Hepatocyte (in vitro differentiated cells): ENCODE data around the gene KRT16. TPM values are rescaled to one million over a fixed set of nuclear protein-coding genes. Genes with fewer than 3 reads are reported as not detected.
A peak's percentile ranks its signal among the peaks of the same experiment; 100 is the strongest.
"Not testable (repeated sequence)": the region's sequence is repeated elsewhere in the genome, so short reads cannot be mapped to it uniquely, and the experiment has no call there.

Source experiments
- DNase-seq: peaks from one replicate; pipeline ENCODE4 v3.0.0-alpha.2; 2016; ENCODE audit warnings: low spot score
- H2AFZ ChIP-seq: fragments of 200-600 bp; sonication (generic); 2 replicates; pipeline ENCODE4 v1.6.0; 2016; ENCODE audit warnings: antibody characterized with exemption, mild to moderate bottlenecking
- H3K27ac ChIP-seq: fragments of 200-600 bp; sonication (generic); 2 replicates; pipeline ENCODE4 v1.5.1; 2016; ENCODE audit warnings: mild to moderate bottlenecking
- H3K27me3 ChIP-seq: fragments of 200-600 bp; sonication (generic); 2 replicates; pipeline ENCODE4 v1.6.1; 2016
- H3K36me3 ChIP-seq: fragments of 200-600 bp; sonication (generic); replicated peaks from 2 replicates; pipeline ENCODE4 v1.5.1; 2016; ENCODE audit warnings: low read depth; ENCODE audit not compliant: insufficient read depth
- H3K4me1 ChIP-seq: fragments of 200-600 bp; sonication (generic); 2 replicates; pipeline ENCODE4 v1.5.1; 2016; ENCODE audit warnings: mild to moderate bottlenecking, moderate library complexity; ENCODE audit not compliant: insufficient read depth
- H3K4me2 ChIP-seq: fragments of 200-600 bp; sonication (generic); 2 replicates; pipeline ENCODE4 v1.6.0; 2016
- H3K4me3 ChIP-seq: fragments of 200-600 bp; sonication (generic); 2 replicates; pipeline ENCODE4 v1.5.1; 2016; ENCODE audit warnings: mild to moderate bottlenecking
- H3K79me2 ChIP-seq: fragments of 200-600 bp; sonication (generic); 2 replicates; pipeline ENCODE4 v1.6.0; 2017; ENCODE audit warnings: mild to moderate bottlenecking
- H3K9me2 ChIP-seq: fragments of 200-600 bp; sonication (generic); replicated peaks from 2 replicates; pipeline ENCODE4 v1.6.0; 2017; ENCODE audit warnings: mild to moderate bottlenecking; ENCODE audit not compliant: insufficient read depth
- H3K9me3 ChIP-seq: fragments of 200-600 bp; sonication (generic); 2 replicates; pipeline ENCODE4 v1.5.1; 2016; ENCODE audit warnings: low read depth, mild to moderate bottlenecking
- H4K20me1 ChIP-seq: fragments of 200-600 bp; sonication (generic); 2 replicates; pipeline ENCODE4 v1.6.0; 2016; ENCODE audit warnings: mild to moderate bottlenecking; ENCODE audit not compliant: insufficient read depth, poor library complexity, severe bottlenecking
- CTCF ChIP-seq: fragments of 200-600 bp; sonication (generic); IDR thresholded peaks from 2 replicates; pipeline ENCODE4 v1.5.1; 2016; ENCODE audit warnings: antibody characterized with exemption, mild to moderate bottlenecking; ENCODE audit not compliant: poor library complexity
- EZH2 ChIP-seq: fragments of 200-600 bp; sonication (generic); IDR thresholded peaks from 2 replicates; pipeline ENCODE4 v1.6.1; 2016; ENCODE audit warnings: antibody characterized with exemption, mild to moderate bottlenecking, borderline replicate concordance
- EZH2phosphoT487 ChIP-seq: fragments of 200-600 bp; sonication (generic); IDR thresholded peaks from one replicate; pipeline ENCODE4 v1.6.1; 2018; ENCODE audit warnings: antibody characterized with exemption, mild to moderate bottlenecking, low read depth, moderate library complexity; ENCODE audit not compliant: unreplicated experiment, severe bottlenecking
- WGBS: methylation state at CpG from one replicate; pipeline ENCODE4 v1.1.6; 2016; ENCODE audit warnings: low lambda C conversion rate; ENCODE audit errors: missing lambda C conversion rate; 5-methylcytosine and 5-hydroxymethylcytosine counted together
- polyA plus RNA-seq: library from polyadenylated mRNA; unstranded; fragments of >200 nt; fragmentation: Nextera tagmentation; extraction: Ambion mirVana; gene quantifications from 2 replicates; pipeline ENCODE4 v1.2.1, GENCODE V29; 2016
- total RNA-seq: library from RNA; depleted of rRNA; stranded (reverse); fragments of >200 nt; gene quantifications from 2 replicates; pipeline ENCODE4 v1.2.3, GENCODE V29; 2014

Gene KRT16
- total and polyA plus RNA-seq, 2 experiments from 2014 or later = 0.90 to 2.5 TPM

DNA sequence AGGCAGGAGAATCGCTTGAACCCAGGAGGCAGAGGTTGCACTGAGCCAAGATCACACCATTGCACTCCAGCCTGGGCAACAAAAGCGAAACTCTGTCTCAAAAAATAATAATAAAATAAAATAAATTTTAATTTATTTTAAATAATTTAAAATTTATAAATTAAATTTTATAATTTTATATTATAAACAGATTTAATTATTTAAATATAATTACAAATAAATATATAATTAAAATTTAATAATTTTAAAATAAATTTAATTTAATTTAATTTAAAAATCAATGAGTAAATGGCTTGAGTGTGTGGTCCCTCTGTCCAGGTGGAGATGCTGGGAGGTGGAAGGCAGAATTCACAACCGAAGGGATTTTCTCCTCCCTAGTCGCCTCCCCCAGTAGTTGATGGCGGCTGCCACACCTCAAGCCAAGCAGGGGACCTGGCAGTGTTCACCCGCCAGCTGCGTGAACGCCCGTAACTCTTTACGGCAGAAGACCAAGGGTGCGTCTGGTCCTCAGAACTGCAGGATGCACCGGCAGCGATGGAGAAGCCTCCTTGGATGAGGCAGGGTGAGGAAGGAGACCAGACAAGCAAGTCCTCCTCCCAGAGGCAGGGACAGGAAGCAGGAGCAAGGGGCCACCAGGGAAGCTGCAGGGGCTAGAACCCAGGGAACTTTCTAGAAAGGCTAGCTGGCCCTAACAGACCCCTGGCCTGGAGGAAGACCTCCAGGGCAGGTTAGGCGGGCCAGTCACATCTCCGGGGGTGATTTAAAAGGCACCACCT is 34.7 kb upstream of the KRT16 start:
- Histone ChIP-seq H2AFZ (no peak overlapping the region), H3K4me1 (peaks cover 30% of the 10 kb centered on the region), H3K27me3 (no peaks in the 10 kb centered on the region), H3K9me2 (no peaks in the 10 kb centered on the region), H3K4me3 (no peak overlapping the region), H3K9me3 (no peaks in the 10 kb centered on the region), H3K27ac (no peak overlapping the region), H3K79me2 (no peaks in the 10 kb centered on the region), H4K20me1 (no peaks in the 10 kb centered on the region), H3K4me2 (peak overlapping the region; percentile 86), H3K36me3 (no peaks in the 10 kb centered on the region)
- no peak for DNase-seq
- TF ChIP-seq EZH2phosphoT487 (no peak), EZH2 (no peak), CTCF (no peak)
- 90% methylated on average over 15 of the region's 15 CpGs for WGBS

DNA sequence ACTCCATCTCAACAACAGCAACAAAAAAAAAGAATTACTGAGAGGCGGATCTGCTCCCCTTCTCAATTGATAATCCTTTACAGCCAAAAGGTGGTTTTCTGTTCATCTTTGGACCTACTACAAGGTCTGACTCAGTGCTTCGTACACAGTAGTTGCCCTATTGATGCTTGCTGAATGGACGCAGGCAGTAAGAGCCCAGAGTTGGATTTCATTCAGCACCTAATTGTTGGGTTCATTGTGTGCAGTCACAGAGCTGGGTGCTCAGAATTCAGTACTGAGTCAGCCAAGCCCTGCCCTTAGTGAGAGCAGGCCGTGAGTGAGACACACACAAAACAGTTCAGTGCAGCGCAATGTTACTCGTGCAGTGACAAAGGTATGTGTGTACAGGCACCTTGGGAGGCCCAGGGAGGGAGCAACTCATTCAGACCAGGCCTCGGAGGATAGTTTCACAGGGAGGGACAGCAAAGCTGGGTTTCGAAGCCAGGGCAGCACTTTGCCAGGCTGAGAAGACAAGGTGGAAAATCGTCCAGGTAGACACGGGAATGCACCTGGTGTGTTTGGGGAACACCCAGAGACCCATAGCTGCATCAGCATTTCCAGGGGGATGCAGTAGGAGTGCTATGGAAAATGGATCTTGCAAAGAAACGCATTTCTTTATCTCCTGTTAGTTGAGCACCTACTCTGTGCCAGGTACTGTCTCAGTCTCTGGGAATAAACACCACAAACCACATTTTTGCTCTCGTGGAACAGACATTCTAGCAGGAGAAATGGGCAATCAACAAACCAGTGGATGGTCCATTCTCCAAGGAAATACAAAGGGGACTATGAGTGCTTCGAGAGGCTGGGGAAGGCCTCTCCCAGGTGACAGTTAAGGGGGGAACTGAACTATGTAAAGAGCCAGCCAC is 29.9 kb upstream of the KRT16 start:
- peaks cover 3% of the 10 kb centered on the region for H3K4me1 ChIP-seq
- no peak overlapping the region for H3K4me3 ChIP-seq
- no peaks in the 10 kb centered on the region for H3K27me3 ChIP-seq
- no peaks in the 10 kb centered on the region for H3K9me2 ChIP-seq
- H3K9me3 ChIP-seq = no peaks in the 10 kb centered on the region
- TF ChIP-seq EZH2phosphoT487 (no peak), EZH2 (no peak), CTCF (no peak)
- peak; percentile 51 for DNase-seq
- no peak overlapping the region for H2AFZ ChIP-seq
- no peaks in the 10 kb centered on the region for H3K79me2 ChIP-seq
- 83% methylated on average over 13 of the region's 13 CpGs for WGBS
- H3K27ac ChIP-seq = peak overlapping the region; percentile 36
- no peak overlapping the region for H3K4me2 ChIP-seq
- no peaks in the 10 kb centered on the region for H3K36me3 ChIP-seq
- no peaks in the 10 kb centered on the region for H4K20me1 ChIP-seq

GRCh38 chr17:41640596-41640995 is 28.0 kb upstream of the KRT16 start:
- H3K4me3 ChIP-seq, H3K4me2 ChIP-seq, DNase-seq, H2AFZ ChIP-seq, H3K79me2 ChIP-seq, H3K27me3 ChIP-seq, H3K36me3 ChIP-seq, H3K27ac ChIP-seq, H3K9me3 ChIP-seq, H3K9me2 ChIP-seq, H3K4me1 ChIP-seq, H4K20me1 ChIP-seq: not testable (repeated sequence)
- 91% methylated on average over 5 of the region's 5 CpGs for WGBS
